Stimulated activated CD4-positive, alpha-beta T cell treated with anti-CD3 and anti-CD28 coated beads, Interleukin-1b, Interleukin-23, amount 100 ng/mL, for 24 hours (primary cell): ENCODE measurements around the gene MRPL46.
"Not testable (repeated sequence)": the region's sequence is repeated elsewhere in the genome, so short reads cannot be mapped to it uniquely, and the experiment has no call there.

ENCODE experiments used
- DNase-seq, 4 experiments: peaks; one replicate each; pipeline ENCODE4 v3.0.0-alpha.2; 2020; ENCODE audit warnings: low read depth in 4 of 4, low spot score in 1 of 4

MRPL46 gene

DNA sequence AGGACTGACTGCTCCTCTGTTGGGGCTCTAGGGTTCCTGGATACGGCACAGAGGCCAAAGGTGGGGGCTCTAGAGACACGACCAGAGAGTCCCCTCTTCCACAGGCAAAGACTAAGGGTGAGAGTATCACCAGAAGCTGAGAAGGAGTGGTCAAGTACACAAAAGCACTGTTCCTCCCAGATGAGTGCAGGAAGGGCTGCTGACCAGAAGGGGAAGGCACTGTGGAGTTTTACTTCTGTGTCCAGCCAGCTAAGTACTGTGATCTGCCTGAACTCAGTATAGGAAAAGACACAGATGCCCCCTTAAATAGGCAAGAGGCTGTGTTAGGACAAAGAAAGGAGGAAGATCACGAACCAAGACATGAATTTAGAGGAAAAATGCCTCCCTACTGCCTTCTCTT lies 12.0 kb upstream of the MRPL46 start:
- no peak for DNase-seq

DNA sequence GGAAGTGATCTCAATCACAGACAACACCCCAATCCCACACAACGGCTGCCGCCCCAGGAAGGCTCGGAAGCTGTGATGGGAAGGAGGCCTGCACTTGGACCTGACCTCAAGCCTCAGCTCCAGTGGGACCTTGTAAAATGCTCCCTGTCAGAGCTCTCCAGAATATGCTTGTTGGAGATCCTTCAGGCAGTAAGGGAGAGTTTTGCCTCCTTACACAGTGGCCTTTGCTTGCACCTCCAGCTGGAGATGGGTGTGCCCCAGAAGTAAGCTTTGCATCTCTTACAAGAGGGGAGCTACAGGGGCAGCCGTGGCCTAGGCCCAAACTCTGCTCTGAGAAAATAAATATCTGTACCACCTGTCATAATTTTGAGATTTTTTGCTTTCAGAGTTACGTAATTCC lies 10.7 kb upstream of the MRPL46 start:
- DNase-seq, result no peak

DNA sequence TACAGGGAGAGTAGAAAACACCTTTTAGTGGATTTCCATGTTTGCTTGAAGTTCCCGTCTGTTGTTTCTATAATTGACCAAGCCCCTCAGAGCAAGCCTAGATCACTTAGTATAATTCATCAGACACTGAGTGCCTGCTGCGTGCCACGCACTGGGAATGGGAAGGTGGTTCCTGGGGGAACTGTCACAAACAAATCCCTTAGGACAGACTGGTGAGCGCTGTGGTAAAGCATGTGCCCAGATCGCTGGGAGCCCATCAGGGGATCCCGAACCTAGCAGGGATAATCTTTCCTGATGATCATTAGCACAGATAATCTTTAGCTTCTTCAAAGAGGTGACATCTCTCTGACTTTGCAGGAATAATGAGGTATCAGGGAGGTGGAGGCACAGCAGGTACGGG lies 9.9 kb upstream of the MRPL46 start:
- DNase-seq, result no peak

DNA sequence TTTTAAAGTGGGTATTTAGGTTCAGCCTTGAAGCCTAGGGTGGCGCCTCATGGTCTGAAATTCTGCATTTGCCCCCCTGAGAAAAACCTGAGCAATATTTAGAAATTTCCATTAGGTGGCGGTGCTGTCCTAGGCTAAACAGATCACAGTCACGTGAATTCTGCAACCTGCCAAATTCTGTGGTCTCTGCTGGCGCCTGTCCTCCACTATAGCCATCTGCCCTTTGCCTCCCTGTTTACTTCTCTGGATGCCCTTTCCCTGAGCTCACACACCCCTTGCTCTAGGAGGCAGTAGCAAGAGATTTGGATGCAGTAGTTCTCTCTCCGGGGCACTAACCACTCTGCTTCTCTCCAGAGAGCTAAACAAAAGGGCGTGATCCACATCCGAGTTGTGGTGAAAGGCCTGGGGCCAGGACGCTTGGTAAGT lies 9.5 kb upstream of the MRPL46 start:
- DNase-seq, result no peak

DNA sequence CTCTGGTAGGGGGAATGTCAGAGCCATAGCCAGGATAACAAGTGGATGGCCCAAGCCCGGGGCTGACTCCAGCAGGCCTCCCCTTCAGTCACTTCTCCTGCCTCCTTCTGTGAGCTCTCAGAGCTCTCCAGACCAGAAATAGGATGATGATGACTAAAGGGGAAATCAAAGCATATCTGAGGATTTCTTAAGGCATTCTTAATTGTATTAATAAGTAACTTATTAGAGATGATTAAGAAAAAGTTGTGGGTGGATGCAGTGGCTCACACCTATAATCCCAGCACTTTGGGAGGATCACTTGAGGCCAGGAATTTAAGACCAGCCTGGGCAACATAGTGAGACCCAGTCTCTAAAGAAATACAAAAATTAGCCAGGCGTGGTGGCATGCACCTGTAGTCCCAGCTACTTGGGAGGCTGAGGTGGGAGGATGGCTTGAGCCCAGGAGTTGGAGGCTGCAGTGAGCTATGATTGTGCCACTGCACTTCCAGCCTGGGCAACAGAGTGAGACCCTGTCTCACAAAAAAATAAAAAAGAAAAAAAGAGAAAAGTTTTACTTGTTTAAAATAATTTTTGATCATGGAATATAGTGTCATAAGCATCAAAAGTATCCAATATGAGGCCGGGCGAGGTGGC lies 6.6 kb upstream of the MRPL46 start:
- DNase-seq, result not testable (repeated sequence)

DNA sequence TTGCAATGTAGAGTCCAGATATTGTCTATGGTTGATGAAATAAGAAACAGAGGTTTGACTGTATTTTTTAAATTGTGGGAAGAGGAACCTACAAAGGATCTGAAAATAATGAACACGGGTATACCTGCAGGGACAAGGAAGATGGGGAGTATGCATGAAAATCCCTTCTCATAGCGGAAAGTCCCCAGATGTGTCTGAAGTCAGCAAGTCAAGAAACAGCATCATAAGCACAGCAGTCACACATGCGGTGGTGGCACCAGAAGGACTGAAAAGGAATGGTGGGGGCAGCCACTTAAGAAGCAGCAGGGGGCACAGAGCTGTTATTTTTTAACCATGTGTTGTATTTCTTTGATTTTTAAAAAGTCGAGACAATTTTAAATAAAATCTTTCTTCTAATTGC lies 5.0 kb upstream of the MRPL46 start:
- DNase-seq, result no peak

DNA sequence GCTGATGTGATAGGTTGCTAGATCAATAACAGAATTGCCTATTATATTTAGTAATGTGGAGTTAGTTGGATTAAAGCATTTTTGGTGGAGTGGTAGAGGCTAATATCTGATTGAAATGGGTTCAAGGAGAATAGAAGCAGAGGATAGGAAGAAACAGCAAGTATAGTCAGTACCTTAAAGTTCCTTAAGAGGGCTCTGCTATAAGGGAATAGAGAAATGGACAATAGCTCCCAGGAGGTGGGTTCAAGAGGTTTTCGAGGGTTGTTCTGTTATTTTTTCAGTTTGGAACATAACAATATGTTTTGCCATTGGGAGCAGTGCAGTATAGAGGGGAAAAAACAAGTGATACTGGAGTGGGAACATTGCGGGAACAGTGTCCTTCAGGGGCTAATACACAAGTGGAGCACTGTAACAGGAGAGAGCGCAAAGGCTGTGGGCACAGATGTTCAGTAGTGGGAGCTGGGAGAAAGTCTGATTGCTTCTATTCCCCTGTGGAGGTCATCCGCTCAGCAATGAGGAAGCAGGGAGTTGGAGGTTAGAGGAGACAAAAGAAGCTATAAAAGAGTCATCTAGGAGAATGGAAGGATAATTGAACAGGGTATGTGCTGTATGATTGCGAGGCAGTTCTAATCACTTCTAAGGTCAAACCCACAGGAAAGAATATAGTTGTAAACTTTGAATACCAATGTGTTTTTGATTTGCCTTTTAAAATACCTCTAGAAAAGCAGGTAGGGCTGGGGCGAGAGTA lies 3.6 kb upstream of the MRPL46 start:
- DNase-seq, result no peak

DNA sequence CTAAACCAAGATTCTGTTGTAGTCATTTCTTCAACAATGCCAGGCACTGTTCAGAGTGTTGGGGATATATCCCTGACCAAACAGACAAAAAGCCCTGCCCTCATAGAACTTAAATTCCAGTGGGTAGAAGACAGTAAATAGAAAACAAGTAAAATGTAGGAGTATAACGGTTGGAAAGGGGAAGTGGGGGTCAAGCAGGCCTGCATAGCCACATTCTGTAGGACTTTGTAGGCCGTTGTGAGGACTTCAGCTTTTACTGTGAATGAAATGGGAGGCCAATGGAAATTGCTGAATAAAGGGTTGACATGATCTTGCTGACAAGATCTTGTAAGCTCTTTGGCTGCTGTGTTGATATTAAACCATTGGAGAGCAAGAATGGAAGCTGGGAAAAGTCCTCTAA lies 2.1 kb upstream of the MRPL46 start:
- no peak for DNase-seq

DNA sequence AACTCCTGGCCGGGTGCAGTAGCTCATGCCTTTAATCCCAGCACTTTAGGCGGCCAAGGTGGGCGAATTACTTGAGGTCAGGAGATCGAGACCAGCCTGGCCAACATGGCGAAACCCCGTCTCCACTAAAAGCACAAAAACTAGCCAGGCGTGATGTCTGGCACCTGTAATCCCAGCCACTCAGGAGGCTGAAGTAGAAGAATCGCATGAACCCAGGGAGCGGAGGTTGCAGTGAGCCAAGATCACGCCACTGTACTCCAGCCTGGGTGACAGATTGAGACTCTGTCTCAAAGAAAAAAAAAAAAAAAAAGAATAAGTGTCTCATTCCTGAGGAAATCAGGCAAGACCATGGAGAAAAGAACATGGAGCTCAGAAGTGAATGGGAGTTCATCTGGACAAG lies 1.5 kb upstream of the MRPL46 start:
- not testable (repeated sequence) for DNase-seq

DNA sequence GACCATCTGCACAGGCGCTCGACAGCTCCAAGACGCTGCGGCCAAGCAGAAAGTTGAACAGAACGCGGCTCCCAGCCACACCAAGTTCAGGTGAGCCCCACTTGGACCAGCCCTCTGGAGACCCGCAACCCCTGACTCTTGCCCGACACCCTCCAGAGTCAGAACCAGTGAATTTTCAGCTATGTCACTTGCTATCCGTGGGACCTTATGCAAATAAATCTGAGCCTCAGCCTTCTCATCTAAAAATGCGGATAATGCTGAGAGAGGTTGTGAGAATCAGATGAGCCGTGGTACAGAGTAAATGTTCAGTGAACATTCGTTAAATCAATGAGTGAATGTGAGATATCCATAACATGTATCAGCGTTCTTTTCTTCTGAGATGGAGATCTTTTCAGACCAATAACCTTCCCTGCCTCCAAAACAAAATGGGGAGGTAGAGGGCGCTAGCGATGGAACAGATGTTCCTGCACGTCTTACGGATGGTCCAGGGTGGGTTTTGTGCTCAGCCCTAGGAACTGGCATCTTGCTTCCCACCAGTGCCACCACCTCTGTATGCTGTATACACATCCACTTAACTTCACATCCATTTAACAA lies 844 bp upstream of the MRPL46 start:
- no peak for DNase-seq

DNA sequence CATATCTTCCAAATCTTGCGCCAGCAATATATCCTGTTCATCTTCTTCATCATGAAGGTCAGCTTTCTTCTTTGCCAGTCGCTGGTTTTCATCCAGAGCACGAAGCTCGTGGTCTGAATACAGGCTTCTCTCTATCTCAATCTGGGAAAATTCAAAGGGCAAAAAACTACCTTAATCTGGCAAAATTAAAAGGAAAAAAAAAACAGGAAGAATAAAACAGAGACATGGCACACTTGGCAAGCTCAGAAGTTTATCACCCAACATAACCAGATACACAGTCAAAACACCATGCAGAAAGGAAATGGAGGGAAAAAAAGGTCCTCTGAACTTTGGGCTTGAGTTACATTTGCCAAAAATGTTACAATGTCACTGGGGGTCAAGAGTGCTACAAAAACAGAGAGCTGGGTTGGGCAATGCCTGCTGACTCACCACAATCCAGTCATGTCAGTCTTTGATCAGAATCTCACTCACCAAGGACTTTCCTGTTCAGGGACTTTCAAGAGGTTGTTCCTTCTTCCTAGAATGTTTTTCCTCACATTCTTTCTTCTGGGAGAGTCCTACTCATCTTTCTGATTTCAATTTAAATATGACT lies 1.5 kb downstream of the MRPL46 start:
- DNase-seq, result peak in 1 of 4 experiments; percentile 16

DNA sequence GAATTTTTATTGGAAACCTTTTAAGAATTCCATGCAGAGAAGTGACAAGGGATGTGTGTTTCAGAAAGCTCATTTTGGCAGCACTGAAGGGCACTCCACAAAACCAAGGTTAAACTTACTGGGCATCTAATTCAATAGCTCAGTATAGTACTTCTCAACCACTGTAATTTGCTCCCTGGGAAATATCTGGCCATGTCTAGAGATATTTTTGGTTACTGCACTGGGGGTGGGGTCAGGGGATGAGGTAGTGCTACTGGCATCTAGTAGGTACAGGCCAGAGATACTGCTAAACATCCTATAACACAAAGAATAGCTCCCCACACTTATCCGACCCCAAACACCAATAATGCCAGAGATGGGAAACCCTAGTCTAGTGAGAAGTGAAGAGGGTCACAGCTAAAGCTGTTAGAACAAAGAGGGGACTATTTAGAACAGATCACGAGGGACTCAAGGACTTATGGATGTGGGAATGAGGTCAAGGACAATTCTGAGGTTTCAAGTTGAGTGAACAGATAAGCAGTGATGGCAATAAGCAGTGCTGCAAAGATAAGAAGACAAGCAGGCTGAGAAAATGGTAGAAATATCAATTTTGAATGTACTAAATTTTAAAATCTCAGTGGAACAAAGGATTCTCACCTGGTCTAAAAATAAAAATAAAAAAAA lies 3.2 kb downstream of the MRPL46 start:
- no peak for DNase-seq

DNA sequence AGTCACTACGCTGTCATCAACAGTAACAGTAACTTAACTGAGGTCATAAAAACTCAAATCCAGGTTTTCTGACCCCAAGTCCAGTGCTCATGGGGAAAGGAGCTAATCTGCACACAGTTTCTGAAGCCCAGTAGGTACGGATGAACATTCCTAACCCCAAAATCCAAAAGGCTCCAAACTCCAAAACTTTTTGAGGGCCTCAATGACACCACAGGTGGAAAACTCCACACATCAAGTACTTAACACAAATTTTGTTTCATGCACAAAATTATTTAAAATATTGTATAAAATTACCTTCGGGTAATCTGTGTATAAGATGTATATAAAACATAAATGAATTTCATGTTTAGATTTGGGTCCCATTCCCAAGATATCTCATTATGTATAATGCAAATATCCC lies 10.5 kb downstream of the MRPL46 start:
- DNase-seq, result no peak

DNA sequence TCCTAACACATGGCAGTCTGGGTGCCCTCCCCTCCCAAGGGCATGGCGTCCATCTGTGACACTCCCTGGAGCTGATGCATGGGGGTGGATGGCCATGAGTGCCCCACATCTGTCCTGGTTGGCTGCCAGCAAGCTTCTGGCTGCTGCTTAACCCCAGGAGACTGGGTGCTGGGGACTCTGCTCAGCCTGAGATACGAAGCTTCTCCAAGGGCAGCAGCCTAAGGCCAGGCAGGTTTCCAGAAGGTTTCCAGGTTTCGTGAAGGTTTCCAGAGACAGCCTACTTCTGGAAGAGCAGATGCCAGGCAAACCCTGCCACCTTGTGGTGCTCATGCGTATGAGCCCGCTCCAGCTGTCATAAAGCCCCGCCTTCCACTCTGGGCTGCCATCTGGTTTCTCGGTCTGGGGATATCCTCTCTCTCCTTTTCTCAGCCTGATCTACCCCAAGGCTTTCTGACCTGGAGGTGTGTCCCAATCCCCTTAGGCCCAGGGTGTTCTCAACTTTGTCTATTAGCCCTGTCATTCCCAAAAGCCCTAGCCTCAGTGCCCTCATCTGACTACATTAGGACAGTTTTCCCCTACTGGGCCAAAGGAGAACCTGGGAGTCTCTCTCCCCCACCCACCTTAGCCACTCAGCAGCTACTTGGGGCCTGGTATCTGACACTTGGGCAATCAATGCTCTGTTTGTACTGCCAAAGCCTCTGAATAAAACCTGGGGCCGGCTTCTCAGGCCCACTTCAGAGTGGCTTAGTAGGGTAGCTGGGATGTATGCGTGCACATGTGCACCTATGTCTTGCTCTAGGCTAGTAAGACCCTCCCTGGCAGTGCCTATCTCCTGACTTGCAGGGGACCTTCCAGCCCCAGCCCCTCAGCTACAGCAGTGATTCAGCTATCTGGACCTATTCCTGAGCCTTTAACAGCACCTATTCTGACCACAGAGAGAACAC lies 12.0 kb downstream of the MRPL46 start:
- DNase-seq, result peak in 2 of 4 experiments; percentile 13 to 18

DNA sequence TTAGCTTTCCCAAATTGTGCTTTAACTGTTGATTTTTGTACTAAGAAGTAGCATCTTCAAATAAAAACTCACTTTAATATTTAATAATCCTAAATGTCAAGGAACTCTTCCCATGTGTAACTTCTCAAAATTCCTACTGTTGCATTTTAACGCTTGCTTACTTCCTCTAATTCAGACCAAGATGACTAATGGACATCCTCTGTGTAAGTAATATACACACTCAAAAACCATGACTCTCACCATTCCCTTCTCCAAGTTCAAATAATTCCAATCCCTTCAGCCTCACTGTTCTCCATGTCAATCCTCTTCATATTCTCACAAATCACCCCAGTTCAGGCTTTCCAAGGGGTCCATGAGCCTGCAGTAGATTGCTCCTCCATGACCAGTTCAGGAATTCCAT lies 13.0 kb downstream of the MRPL46 start:
- no peak for DNase-seq

DNA sequence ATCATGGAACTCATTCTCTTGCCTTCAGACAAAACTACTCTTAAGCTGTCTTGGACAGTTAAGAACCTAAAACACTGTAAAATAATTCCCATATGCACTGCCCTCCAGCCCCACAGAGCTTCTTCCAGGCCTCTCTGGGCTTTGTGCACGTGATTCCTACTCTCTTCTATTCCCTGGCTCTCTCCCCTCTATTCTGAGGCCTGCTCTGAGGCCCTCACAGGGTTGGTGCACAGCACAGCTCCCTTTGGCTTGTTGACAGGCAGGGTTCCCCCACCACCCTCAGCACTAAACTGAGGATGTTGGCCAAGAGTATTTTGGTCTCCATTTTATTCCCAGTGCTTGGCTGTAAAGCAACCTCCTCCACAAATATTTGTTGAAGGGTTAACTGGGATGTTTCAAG lies 13.5 kb downstream of the MRPL46 start:
- DNase-seq, result no peak

DNA sequence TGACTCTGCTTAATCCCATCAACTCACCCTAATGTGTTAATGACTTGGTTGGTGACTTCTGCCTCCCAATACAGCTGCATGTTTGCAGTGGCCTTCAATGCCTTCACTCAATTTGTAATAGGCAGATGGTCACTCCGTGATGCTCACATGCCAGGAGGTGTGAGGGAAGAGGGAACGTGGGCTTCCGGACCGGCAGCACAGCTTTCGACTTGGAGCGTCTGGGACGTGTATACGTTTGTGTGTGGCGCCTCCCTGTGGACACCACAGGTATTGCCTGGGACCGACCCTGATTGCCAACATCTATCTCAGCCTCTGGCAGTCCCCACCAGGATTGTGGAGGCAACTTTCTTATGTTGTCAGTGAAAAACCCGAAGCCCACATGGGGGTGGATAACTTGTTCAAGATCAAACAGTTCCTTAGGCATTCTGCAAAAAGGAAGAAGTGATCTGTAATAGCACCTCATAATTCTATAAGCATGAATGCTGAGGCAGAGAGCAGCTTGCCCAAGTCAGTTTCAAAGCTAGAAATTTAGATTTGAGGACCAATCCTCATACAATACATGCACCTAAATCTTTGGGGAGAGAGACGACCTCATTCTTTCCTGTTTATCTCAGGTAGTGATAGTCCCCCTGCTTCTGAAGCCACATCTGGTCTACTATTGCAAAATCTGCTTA lies 16.9 kb downstream of the MRPL46 start:
- peak; percentile 26 to 71 (median 57) for DNase-seq

DNA sequence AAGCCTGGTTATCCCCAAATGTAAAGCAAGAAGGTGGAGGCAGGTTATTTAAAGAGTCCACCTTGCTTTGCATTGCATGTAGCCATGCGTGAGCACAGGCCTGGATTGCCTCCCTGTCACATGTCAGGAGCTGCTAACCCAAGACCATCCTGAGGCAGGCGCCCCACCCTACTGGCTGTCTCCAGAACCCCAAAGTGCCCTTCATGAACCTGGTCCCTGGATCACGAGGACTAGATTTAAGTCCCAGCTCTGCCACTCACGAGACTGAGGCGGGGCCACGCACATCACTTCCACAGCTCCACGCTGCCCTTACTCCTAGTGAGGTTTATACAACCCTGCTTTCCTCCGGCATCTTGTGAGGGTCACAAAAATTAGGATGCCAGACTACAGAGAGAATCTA lies 17.6 kb downstream of the MRPL46 start:
- no peak for DNase-seq

DNA sequence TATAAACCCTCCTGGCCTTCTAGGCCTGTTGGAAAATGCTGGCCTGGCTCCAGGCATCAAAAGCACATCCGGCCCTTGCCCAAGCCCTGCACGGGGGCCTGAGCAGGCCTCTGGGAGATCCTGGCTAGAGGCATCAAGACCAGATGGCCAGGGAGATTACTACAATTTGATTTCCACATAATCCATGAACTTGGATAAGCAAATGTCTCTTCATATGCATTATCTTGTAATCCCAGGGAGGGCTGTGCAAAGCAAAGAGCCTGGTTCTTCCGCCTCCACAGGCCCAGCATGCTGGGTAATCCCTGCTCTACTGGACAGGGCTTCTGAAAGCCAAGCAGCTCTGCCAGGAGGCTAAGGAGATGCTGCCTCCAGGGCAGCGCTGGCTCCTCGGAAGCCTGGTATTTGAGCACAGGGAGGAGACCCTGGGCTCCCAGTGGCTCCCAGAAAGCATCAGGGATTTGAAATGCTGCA lies 18.2 kb downstream of the MRPL46 start:
- no peak for DNase-seq

DNA sequence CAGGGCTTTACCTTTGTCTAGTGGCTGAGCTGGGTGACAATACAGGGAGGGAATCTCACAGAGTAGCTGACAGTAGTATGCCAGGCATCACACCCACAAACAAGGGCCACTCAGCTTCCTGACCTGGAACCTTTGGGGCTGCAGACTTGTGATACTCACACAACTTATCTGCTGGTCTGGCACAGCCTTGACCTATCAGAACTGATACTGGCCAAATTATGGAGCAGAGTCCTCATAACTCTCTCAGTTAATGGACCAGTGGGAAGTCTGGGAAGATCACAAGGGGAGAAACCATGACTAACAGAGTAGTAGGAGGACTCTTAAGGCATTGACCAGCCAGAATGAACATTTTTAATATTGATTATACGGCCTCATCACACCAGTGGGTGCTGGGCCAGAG lies 19.4 kb downstream of the MRPL46 start:
- DNase-seq, result no peak
